Activated CD4-positive, alpha-beta T cell treated with anti-CD3 and anti-CD28 coated beads, Interleukin-2, amount 50 U/mL, for 1 hour (primary cell): ENCODE results near the gene SNURF.
"Not testable (repeated sequence)": the region's sequence is repeated elsewhere in the genome, so short reads cannot be mapped to it uniquely, and the experiment has no call there.

Experiments
- DNase-seq: peaks from one replicate; pipeline ENCODE4 v3.0.0-alpha.2; 2020

Gene SNURF, protein sequence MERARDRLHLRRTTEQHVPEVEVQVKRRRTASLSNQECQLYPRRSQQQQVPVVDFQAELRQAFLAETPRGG

DNA sequence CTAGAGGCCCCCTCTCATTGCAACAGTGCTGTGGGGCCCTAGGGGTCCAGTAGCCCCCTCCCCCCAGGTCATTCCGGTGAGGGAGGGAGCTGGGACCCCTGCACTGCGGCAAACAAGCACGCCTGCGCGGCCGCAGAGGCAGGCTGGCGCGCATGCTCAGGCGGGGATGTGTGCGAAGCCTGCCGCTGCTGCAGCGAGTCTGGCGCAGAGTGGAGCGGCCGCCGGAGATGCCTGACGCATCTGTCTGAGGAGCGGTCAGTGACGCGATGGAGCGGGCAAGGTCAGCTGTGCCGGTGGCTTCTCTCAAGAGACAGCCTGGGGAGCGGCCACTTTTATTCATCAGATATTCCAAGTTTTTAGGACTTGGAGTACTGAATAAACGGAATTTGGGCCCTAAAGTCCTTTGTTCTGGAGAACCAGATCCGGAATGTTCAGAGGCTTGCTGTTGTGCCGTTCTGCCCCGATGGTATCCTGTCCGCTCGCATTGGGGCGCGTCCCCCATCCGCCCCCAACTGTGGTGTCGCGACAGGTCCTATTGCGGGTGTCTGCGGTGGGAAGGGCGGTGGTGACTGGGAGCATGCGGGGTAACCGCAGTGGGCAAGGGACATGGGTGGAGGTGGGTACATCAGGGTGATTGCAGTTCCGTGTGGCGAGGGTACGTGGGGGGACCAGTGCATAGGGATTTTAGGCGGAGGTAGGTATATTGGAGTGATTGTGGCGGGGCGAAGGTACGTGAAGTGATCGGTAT, at the start of gene SNURF, which contains the start of gene SNRPN:
Gene SNURF (plus strand): TSS at position 205 of the 748 bp plus-strand sequence. CDS start 62 bp downstream, at position 267.
Gene SNRPN (plus strand): TSS at position 205 of the 748 bp plus-strand sequence. CDS start 19,467 bp downstream, outside the sequence.
- peak; percentile 63 for DNase-seq

DNA sequence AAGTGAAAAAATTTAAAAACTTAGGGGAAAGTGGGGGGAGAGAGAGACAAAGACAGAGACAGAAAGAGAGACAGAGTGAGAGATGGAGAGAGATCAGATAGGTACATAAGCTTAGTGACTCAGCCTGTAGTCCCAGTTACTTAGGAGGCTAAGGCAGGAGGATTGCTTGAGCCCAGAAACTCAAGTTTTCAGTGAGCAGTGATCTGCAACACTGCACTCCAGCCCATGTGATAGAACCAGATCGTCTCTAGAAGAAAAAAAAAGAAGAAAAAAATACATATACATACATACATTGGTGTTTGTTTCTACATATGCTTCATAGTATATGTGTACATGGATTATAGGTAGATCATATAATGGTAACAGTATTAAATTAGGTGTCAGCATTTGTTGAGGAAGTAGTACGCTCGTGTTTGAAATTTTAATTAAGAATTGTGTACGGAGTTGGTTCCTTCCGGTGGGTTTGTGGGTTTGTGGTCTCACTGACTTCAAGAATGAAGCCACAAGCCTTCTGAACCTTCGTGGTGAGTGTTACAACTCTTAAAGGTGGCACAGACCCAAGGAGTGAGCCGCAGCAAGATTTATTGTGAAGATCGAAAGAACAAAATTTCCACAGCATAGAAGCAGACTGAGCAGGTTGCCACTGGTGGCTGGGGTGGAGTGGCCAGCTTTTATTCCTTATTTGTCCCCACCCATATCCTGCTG, 38.3 kb upstream of the SNURF start:
- no peak for DNase-seq

DNA sequence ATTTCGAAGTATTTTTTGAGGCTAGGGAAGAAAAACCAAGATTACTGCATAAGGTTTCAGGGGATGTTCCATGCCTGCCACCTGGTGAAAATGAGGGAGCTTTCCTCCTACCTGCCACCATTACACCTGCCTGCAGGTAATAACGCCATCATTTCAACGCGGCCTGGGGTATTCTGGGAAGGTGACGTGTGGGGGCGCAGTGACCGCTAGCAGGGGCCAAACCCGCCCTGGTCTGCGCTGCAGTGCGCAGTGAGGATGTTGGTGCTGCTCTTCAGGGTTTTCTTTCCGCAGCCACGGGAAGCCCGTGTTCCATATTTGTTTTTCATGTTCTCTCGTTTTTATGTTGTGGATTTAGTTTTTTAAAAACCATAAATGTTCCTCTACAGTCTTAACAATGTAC, 37.4 kb upstream of the SNURF start:
- DNase-seq = no peak

DNA sequence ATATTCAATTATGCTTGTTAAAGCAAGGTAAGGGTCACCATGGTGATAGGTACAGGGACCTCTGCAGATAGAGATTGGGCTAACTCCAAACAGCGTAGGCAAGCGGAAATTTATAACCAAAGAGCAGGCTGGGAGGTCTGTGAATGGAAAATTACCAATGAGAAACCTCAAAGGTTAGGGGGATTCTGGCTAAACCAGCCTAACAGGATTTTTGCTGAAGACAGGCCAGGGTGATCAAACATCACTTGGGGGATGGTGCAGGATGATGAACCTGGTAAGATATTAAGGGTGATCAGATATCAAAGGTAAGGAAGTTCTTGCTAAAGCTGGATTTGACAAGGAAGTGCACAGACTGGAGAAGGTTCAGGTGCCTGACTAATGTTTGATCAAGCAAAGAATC, 35.3 kb upstream of the SNURF start:
- DNase-seq = no peak

DNA sequence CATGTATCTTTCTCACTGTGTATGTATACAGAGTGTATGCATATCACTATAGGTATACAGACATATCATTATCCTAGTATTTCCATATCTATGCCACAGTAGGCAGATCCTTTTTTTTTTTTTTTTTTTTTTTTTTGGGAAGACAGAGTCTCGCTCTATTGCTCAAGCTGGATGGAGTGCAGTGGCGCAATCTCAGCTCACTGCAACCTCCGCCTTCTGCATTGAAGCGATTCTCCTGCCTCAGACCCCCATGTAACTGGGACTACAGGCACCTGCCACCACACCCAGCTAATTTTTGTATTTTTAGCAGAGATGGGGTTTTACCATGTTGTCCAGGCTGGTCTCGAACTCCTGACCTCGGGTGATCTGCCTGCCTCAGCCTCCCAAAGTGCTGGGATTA, 32.0 kb upstream of the SNURF start:
- not testable (repeated sequence) for DNase-seq

DNA sequence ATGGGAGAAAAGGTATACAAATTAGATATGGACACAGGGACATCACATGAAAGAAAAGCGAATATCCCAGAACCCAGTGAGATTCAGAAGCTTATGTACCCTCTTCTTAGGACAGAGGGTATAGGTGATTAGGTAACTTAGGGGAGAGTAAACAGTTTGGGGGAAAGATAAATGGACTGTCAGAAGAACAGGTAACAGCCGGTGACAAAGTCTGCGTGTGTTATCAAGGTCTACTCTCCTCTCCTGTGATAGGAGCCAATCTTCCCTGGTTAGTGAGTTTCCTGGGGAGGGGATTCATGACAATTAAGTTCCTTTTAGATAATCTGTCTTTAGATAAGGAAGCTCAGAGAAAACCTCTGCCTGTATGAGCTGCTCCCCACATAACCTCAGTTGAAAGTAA, 30.6 kb upstream of the SNURF start:
- DNase-seq = no peak

DNA sequence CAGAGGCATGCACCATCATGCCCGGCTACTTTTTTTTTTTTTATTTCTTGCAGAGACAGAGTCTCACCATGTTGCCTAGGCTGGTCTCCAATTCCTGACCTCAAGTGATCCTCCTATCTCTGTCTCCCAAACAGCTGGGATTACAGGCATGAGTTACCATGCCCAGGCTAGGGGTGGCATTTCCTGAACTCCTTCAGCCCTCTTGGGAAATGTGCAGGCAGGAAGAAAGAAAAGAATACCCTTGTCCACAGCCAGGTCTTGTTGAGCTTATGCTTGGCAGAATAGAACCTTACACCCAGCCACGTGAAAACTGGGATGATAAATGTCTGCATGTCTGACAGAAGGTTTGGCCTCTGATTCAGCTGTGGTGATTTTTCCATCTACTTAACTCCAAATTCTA, 30.2 kb upstream of the SNURF start:
- DNase-seq = no peak

DNA sequence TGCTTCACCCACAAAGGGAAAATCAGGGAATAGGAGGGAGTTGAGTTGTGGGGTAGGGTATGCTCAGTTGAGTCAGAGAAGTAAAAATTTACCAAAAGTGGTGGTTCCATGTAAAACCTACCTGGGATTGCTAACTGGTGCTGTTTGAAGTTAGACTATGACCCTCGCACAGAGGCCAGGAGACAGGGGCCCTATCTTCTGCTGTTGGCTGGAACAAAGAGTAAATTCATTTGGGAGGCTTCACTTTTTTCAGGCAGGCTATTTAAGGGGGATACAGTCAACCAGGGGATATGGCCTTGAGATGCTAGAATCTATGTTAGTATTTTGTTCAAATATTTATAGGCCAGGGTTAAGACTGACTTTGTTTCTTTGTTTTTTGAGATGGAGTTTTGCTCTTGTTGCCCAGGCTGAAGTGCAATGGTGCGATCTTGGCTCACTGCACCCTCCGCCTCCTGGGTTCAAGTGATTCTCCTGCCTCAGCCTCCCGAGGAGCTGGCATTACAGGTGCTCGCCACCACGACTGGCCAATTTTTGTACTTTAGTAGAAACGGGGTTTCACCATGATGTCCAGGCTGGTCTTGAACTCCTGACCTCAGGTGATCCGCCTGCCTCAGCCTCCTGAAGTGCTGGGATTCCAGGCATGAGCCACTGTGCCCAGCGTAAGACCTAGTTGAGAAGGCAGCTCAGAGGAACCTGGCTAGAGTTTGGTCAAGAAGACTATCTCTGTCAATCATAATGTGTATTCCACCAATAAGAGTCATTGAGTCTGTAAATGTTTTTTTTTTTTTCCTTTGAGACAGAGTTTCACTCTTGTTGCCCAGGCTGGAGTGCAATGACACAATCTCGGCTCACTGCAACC, 22.7 kb upstream of the SNURF start:
- DNase-seq = not testable (repeated sequence)

DNA sequence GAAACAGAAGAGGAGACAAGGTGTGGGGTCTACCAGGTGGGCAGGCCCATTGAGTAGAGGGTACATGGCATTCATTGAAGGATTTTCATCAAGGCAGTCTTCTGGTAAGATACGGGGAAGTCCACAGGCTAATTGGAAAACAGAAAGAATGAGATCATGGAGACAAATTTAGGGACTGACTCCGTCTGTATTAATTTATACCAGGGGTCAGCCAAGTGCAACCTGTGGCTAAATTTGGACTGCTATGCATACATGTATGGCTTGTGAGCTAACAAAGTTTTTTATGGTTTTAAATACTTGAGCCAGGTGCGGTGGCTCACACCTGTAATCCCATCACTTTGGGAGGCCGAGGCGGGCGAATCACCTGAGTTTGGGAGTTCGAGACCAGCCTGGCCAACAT, 21.1 kb upstream of the SNURF start:
- DNase-seq = no peak

DNA sequence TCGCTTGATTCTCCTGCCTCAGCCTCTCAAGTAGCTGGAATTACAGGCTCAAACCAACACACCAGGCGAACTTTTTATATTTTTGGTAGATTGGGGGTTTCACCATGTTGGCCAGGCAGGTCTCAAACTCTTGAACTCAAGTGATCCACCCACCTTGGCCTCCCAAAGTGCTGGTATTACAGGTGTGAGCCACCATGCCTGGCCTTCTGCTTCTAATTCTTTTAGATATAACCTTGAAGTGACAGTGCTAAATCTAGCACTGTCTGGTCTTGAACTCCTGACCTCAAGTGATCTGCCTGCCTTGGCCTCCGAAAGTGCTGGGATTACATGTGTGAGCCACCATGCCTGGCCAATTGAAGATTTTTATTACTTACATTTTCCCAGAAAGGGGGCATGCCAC, 16.6 kb upstream of the SNURF start:
- not testable (repeated sequence) for DNase-seq

DNA sequence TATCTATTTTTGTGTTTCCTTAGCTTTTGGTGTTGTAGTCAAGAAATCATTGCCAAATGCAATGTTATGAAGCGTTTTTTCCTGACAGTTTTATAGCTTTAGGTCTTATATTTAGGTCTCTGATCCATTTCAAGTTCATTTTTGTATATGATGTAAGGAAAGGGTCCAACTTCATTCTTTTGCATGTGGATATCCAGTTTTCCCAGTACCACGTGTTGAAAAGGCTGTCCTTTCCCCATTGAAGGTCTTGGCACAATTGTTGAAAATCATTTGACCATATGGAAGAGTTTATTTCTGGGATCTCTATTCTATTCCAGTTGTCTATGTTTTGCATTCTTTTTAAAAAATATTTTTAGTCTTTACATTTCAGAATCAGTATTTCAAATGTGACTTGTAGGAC, 14.6 kb upstream of the SNURF start:
- DNase-seq = no peak

DNA sequence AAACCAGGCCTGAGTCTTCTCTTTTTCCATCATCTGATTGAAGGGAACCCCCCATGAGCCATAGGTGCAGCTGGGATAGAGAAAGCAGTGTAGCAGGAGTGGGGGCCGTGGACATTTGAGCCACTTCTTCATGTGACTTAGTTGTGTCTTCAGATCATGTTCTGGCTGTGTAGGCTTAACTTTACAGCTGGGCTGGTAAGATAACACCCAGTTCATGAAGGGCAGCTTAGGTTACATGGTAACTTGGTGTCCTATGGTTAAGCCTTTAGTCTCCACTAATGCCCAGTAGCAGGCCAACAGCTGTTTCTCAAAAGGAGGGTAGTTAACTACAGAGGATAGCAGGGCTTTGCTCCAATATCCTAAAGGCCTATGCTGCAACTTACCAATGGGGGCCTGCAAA, 11.4 kb upstream of the SNURF start:
- no peak for DNase-seq

DNA sequence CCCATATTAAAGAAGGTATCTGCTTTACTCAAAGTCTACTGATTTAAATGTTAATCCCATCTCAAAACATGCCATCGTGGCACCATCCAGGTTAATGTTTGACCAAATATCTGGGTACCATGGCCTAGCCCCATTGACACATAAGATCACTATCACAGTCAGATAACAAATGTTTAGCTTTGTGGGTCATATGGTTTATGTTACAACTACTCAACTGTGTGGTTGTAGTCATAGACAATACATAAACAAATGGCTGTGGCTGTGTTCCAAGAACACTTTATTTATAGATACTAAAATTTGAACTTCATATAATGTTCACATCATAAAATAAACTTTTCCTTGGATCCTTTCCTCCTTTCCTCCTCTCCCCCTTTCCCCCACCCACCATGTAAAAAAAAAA, 9.8 kb upstream of the SNURF start:
- no peak for DNase-seq

DNA sequence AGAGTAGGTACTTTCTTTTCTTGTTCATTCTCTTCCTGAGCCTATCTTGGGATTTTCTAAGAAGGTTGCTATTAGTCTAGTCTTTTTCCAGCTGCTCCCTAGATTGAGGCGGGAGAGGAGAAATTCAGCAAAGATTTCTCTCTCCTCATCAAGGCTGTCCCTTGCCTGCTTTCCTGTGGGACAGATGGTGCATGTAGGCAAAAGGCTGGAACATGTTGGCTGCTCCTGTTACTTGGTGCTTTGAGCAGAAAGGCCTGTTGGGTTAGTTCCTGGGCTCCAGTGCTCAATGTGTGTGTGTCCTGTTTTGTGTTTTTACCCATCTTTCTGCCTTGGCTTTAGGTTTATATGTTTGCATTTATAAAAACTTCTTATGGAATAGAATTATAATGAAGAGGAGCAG, 9.1 kb upstream of the SNURF start:
- DNase-seq = no peak

DNA sequence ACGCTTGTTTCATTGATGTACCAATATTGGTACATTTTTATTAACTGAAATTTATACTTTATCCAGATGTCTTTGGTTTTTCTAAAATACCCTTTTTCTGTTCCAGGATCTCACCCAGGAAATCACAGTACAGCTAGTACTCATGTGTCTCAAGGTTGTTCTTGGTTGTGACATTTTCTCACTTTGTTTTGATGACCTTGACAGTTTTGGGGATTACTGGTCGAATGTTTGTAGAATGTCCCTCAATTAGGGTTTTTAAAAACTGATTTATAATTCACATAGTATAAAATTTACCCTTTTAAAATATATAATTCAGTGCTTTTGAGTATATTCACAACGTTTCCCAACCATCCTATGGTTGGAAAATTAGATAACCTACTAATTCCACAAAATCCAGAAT, 6.3 kb upstream of the SNURF start:
- no peak for DNase-seq

DNA sequence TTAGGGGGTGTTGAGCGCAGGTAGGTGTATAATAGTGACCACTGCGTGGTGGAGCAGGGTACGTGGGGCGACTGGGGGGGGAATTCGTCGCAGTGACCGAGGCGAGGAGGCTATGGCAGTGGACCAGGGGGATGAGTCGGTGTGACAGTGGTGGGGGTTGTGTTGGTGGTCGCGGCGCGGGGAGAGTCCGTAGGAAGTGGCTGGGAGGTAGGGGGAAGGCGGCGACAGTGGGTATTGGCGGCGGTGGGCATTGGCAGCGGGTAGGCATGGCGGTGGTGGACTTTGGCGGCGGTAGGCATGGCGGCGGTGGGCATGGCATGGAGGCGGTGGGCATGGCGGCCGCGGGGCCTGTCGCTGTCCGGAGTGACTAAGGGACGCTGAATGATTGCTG, 739 bp downstream of the SNURF start:
- DNase-seq = peak; percentile 9

DNA sequence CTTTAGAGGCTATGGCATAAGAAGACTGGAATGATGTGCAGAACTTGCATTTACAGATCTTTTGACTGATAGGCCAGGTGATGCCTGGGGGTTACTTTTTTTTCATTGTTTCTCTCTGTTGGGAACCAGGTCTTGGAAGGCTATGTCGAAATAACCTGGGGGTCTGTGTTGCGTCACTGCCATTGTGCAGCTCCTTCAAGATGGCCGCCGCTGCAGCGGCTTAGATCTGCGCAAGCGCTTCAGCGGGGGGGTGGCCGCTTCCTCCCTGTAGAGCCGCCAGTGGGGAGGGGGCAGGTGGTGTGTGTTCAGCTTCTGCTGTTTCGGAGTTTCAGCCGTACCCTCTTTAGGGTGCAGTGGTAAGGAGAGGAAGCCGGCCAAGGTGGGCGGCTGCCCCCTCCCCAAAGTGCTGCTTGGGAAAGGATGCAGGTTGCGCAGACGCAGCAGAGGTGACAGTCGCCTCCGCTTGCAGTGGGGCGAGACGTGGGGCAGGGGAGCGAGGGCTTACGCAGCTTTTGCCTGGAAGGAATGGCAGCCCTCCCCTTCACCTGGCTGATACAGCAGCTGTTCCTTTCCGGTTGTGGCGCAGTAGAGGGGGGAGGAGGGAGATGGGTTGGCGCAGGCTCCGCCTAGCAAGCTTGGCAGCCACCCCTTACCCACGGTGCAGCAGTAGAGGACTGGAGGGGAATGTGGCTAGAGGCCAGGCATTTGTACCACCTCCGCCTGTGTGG, 1.5 kb downstream of the SNURF start:
- DNase-seq = peak; percentile 72

DNA sequence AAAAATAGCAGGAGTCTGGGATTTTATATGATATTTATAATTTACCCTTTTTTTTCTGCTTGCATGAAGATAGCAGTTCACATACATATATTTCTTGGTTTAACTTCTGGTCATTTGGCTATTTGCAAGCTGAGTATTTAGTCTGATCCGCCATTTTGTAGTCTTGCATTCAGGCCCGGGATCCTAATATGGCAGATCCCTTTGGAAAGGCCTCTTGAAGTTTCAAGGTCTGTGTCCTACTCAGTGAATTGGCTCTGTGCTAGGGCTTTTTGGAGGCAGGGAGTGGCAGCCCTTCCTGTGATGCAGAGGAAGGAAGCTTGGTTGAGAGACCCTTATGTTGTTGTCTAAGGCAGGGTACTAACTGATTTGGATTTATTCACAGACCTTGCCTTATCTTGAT, 2.9 kb downstream of the SNURF start:
- no peak for DNase-seq

DNA sequence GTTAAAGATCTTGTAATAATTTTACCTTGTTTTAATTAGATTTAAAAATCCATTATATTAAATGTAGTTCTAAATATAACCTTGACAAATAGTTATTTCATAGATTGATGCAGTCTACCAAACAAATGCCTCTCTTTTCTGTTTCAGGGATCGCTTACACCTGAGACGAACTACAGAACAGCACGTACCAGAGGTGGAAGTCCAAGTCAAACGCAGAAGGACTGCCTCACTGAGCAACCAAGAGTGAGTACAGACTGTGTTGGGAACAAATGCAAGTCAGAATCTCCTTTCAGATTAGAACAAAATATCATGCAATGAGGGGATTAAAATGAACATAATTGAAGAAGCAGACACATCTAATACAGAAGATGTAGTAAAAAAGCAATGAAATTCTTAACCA, 7.2 kb downstream of the SNURF start:
- DNase-seq = no peak

DNA sequence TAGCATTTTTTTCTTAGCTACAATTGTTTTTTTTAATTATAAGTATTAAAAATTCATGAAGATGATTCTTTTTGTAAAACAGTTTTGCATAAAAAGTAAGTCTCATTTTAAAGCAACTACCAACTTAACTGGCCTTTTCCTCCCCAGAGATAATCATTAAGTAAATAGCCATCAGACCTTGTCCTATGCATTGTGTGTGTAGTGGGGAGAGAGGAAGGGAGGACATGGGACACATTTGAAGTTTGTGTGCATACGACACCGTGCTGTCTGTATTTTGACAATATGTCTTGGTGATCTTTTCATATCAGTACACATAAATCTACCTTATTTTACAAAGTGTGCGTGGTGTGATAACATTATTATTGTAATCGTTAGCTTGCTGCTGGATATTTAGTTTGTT, 8.1 kb downstream of the SNURF start:
- DNase-seq = no peak

DNA sequence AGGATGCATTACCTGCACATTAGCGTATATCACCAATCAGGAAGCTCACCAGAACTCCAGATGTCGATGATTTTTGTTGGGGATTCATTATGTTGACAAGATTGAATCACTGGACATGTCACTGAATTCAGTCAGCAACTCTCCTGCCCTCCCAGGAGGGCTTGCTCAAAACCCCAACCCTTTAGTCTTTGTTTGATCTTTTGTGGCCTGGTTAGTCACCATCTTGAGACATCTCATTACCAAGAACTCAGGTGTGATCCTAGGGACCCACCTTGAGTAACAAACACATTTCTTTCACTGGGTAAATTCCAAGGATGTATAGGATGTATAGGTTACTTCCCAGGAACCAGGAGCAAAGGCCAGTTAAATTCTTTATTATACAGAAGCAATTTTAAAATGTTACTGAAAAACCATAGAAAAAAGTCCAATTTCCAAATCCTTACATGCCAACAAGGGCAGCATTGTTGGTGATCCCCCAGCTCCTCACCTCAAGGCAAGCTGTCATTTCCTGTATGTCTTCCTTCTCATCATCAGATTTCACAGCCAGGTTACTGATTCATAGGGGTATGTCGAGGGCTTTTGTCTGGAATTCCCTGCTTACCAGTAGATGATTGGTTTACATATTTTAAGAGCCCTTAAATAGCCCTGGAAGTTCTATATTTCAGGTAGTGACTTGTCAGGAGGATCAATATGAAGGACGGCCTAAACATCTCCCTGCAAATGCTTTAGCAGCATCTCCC, 11.7 kb downstream of the SNURF start:
- no peak for DNase-seq

DNA sequence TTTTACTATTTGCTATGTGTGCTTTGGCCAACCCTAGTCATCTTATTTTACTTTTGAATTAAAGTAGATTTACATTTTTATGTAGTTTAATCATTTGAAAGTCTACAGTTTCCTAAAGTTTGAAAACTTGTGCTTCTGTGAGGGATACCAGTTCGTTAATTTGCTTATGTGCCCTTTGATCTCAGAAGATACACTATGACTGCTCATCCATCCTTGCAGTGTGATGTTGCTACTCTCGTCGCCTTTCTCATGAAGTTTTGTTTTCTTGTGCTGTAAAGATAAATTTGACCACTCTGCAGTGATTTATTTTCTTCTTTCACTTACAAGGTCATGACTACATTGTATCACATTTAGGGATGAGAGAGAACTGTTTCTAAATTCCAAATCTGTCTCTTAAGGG, 16.3 kb downstream of the SNURF start:
- DNase-seq = no peak
